HepG2 (cell line): Measurements from ENCODE around the gene INPP5K. TPM values are rescaled to one million over a fixed set of nuclear protein-coding genes. Genes with fewer than 3 reads are reported as not detected.

Source experiments
- ARID4A ChIP-seq: sonication (generic); formaldehyde crosslinking; IDR thresholded peaks from 2 replicates; pipeline ENCODE4 v1.5.0; 2020; ENCODE audit warnings: mild to moderate bottlenecking, missing genetic modification reagents, borderline replicate concordance
- DPF2 ChIP-seq: sonication (generic); formaldehyde crosslinking; IDR thresholded peaks from 2 replicates; pipeline ENCODE4 v1.4.0; 2020; ENCODE audit warnings: mild to moderate bottlenecking, low read depth, missing genetic modification reagents, borderline replicate concordance
- HIVEP1 ChIP-seq: sonication (generic); formaldehyde crosslinking; IDR thresholded peaks from 2 replicates; pipeline ENCODE4 v1.4.0; 2020; ENCODE audit warnings: mild to moderate bottlenecking, missing genetic modification reagents
- MYPOP ChIP-seq: sonication (generic); formaldehyde crosslinking; IDR thresholded peaks from 2 replicates; pipeline ENCODE4 v1.8.1; 2023; ENCODE audit warnings: mild to moderate bottlenecking, moderate library complexity, missing genetic modification reagents
- POLR2A ChIP-seq, 2 experiments: IDR thresholded peaks; 2 replicates each; pipeline ENCODE4 v1.6.1; 2011; ENCODE audit warnings: low read depth in 2 of 2, low read length in 2 of 2, mild to moderate bottlenecking in 1 of 2, moderate library complexity in 1 of 2; ENCODE audit not compliant: insufficient read depth in 1 of 2
- RFXAP ChIP-seq: sonication (generic); formaldehyde crosslinking; IDR thresholded peaks from 2 replicates; pipeline ENCODE4 v1.4.0; 2020; ENCODE audit warnings: missing genetic modification reagents, borderline replicate concordance
- SSRP1 ChIP-seq: IDR thresholded peaks from 2 replicates; pipeline ENCODE4 v1.6.1; 2016; ENCODE audit warnings: control low read depth
- TBX2 ChIP-seq: sonication (generic); formaldehyde crosslinking; IDR thresholded peaks from 2 replicates; pipeline ENCODE4 v1.5.0; 2020; ENCODE audit warnings: missing genetic modification reagents, mild to moderate bottlenecking, borderline replicate concordance
- ZBTB2 ChIP-seq: sonication (generic); formaldehyde crosslinking; IDR thresholded peaks from 2 replicates; pipeline ENCODE4 v1.8.0; 2022; ENCODE audit warnings: low read depth, missing genetic modification reagents
- ZBTB4 ChIP-seq: sonication (generic); formaldehyde crosslinking; IDR thresholded peaks from 2 replicates; pipeline ENCODE4 v1.4.0; 2020; ENCODE audit warnings: missing genetic modification reagents, mild to moderate bottlenecking, borderline replicate concordance
- ZNF275 ChIP-seq: sonication (generic); formaldehyde crosslinking; IDR thresholded peaks from 2 replicates; pipeline ENCODE4 v1.8.0; 2022; ENCODE audit warnings: missing genetic modification reagents, mild to moderate bottlenecking, inconsistent platforms, borderline replicate concordance
- ZNF296 ChIP-seq: sonication (generic); formaldehyde crosslinking; conservative IDR thresholded peaks from 2 replicates; pipeline ENCODE4 v1.5.0; 2020; ENCODE audit warnings: mild to moderate bottlenecking, missing genetic modification reagents
- ZNF326 ChIP-seq: sonication (generic); formaldehyde crosslinking; IDR thresholded peaks from 2 replicates; pipeline ENCODE4 v1.4.0; 2020; ENCODE audit warnings: missing genetic modification reagents, borderline replicate concordance
- ZNF567 ChIP-seq: sonication (generic); formaldehyde crosslinking; IDR thresholded peaks from 2 replicates; pipeline ENCODE4 v1.8.1; 2023; ENCODE audit warnings: mild to moderate bottlenecking, missing genetic modification reagents, borderline replicate concordance
- ZZZ3 ChIP-seq: sonication (generic); formaldehyde crosslinking; IDR thresholded peaks from 2 replicates; pipeline ENCODE4 v1.4.0; 2020; ENCODE audit warnings: missing genetic modification reagents, mild to moderate bottlenecking, borderline replicate concordance
- polyA plus RNA-seq, 8 experiments: library from polyadenylated mRNA; depleted of rRNA in 3 of 8; stranded (reverse) in 7 of 8; unstranded in 1 of 8; fragments of >200 nt; fragmentation: Illumina TruSeq in 4 of 8; extraction: Trizol in 4 of 8; gene quantifications; 2 replicates each; pipeline versions ENCODE4 v1.2.1 to v1.2.3, GENCODE V29; 2011 to 2016; ENCODE audit warnings: low read depth in 4 of 8, missing spikeins in 1 of 8, mixed read lengths in 1 of 8; ENCODE audit not compliant: insufficient read depth in 1 of 8
- total RNA-seq, 5 experiments: library from RNA; depleted of rRNA; stranded (reverse); fragments of >200 nt; fragmentation: Illumina TruSeq; extraction: Trizol; gene quantifications; 2 replicates each; pipeline ENCODE4 v1.2.3, GENCODE V29; 2016; ENCODE audit warnings: low read depth in 1 of 5

The INPP5K gene
- total and polyA plus RNA-seq, 2 of the 13 experiments (the other 11 are each of a cell fraction or from before 2014, with no cell fraction given), result 4.8 to 9.6 TPM

GRCh38 chr17:1492249-1493206, 23.9 kb downstream of the INPP5K start, which contains the start of gene MYO1C (continued):
- peak; percentile 42; the same call in 1 of the 2 replicates for TF ChIP-seq ARID4A (CRISPR knock-in tag)
- 0 out of 2 replicates have a peak, but pooled peaks have one; percentile 29 for TF ChIP-seq ZBTB4 (CRISPR knock-in tag)
- TF ChIP-seq ZBTB2 (CRISPR knock-in tag), result no peak
- 0 out of 2 replicates have a peak, but pooled peaks have one; percentile 36 for TF ChIP-seq HIVEP1 (CRISPR knock-in tag)
- no peak for TF ChIP-seq ZNF326
- peak; percentile 70; the same call in 1 of the 2 replicates for TF ChIP-seq ZNF275 (CRISPR knock-in tag)
- peak; percentile 50; the same call in 1 of the 2 replicates for TF ChIP-seq TBX2 (CRISPR knock-in tag)
- no peak for TF ChIP-seq DPF2 (CRISPR knock-in tag)
- no peak for TF ChIP-seq RFXAP (CRISPR knock-in tag)
- TF ChIP-seq ZNF567, result peak; percentile 7; the same call in 1 of the 2 replicates
- TF ChIP-seq ZZZ3, result 0 out of 2 replicates have a peak, but pooled peaks have one; percentile 35
- no peak for TF ChIP-seq MYPOP
- TF ChIP-seq ZNF296 (CRISPR knock-in tag), result 0 out of 2 replicates have a peak, but pooled peaks have one; percentile 50
- no peak for TF ChIP-seq POLR2A (IDR thresholded peaks at IDR 0.05; ENCODE audit: insufficient read depth in 1 of 2, low read depth in 2 of 2, low read length in 2 of 2)
- no peak for TF ChIP-seq SSRP1
